Fibroblast of mammary gland (primary cell): ENCODE results near the gene BASP1.

Experiments used
- DNase-seq: peaks from one replicate; pipeline ENCODE4 v3.0.0-alpha.2; 2010; ENCODE audit warnings: low read depth
- H3K4me3 ChIP-seq: 2 replicates; pipeline ENCODE4 v1.5.1; 2011; ENCODE audit warnings: low read depth, mild to moderate bottlenecking, low read length, moderate library complexity; ENCODE audit not compliant: control insufficient read depth
- CTCF ChIP-seq: conservative IDR thresholded peaks from 2 replicates; pipeline ENCODE4 v1.5.1; 2011; ENCODE audit warnings: low read depth, low read length, inconsistent platforms; ENCODE audit not compliant: control insufficient read depth, insufficient read depth

Gene BASP1

GRCh38 chr5:17225520-17225919 is 8.1 kb downstream of the BASP1 start:
- TF ChIP-seq CTCF, result no peak
- H3K4me3 ChIP-seq, result no peak overlapping the region
- DNase-seq, result no peak

GRCh38 chr5:17227868-17228267 is 10.4 kb downstream of the BASP1 start:
- TF ChIP-seq CTCF, result no peak
- no peak overlapping the region for H3K4me3 ChIP-seq
- DNase-seq, result no peak

GRCh38 chr5:17228821-17229291 is 11.4 kb downstream of the BASP1 start:
- peak; percentile 63 for DNase-seq
- TF ChIP-seq CTCF, result no peak
- H3K4me3 ChIP-seq, result no peak overlapping the region

- no peak for TF ChIP-seq CTCF
- H3K4me3 ChIP-seq, result no peak overlapping the region
- DNase-seq, result no peak
These were observed 11.9 kb downstream of the BASP1 start for GRCh38 chr5:17229313-17229712.

DNA sequence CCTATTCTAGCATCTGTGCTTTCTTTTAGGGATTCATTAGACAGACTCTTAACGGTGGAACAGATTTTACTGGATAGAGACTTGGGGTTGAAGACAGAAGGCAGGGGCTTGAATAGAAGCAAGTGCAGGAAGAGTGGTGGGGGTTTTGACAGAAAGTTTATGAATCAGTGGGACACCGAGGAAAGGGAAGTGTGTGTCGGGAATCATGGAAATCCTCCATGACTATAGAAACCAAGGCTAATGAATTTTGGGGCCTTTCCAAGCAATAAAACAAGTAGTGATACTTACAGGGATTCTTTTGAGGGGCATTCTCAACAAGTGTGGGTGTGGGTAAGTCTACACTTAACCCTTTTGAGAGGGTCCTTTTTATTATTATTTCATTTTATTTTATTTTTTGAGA is 12.8 kb downstream of the BASP1 start:
- no peak for TF ChIP-seq CTCF
- no peak for DNase-seq
- H3K4me3 ChIP-seq, result no peak overlapping the region

DNA sequence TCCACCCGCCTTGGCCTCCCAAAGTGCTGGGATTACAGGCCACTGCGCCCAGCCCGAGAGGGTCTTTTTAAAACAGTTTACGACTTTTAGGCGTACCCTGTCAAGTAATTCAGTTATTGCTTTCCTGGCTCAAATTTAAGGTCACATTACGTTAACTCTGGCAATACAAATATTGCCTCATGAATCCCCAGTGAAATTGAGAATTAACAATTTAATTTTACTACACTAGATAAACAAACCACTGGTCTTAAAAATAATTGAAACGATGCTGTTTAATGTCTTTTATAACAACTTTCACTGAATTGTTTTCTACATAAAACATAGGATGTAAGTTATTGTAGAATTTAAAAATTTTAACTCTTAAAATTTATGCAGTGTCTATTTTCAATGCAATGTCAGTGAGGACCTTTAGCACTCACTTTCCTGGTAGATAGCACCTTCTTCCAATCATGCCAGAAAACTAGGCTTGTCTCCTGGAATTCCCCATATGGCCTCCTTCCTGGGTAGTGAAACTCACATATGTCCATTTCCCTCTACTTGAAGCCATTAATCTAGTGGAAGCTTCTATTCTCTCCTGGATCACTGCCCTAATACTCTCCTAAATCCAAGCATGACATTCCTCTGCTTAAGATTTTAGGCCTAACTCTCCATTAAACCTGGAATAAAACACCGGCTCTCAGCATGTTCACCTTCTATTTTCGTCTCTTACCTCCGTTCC is 13.5 kb downstream of the BASP1 start:
- no peak for DNase-seq
- H3K4me3 ChIP-seq, result no peak overlapping the region
- no peak for TF ChIP-seq CTCF
